ENCODE data around the gene MRPL52. TPM values are rescaled to one million over a fixed set of nuclear protein-coding genes. Genes with fewer than 3 reads are reported as not detected.

The MRPL52 gene
- total RNA-seq, 2 donors from 2014 or later = 54.5 to 195 TPM

DNA sequence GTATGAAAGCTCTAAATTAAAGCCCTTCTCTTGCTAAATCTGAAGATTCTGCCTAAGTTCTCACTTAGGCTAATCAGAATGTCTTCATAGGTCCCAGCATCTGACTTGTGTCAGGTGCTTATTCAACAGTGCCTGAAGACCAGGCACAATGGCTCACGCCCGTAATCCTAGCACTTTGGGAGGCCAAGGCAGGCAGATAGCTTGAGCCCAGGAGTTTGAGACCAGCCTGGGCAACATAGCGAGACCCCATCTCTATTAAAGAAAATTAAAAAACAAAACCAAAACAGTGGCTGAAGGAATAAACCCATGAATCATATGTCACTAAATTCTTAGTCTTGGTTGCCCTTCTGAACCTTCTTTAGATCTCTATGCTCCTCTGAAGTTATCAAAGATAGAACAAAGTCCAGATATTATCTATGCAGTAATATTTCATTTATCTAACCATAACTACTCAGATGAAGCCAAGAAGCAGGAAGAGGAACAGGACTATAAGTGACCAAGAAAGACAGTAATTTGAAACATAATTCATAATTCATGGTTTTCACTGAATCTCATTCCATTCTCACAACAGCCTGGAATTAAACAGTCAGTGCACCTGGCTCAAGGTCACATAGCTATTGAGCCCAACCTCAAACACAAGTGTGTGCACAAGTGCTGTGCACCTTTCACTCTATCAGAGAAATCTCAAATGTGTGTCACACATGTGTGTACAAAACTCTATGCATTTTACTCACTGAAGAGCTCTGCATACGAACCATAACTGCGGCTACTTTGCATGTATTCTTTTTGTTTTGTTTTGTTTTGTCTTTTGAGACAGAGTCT, 21.1 kb upstream of the MRPL52 start:
- no peak for TF ChIP-seq POLR2A (IDR thresholded peaks at IDR 0.05)
- TF ChIP-seq, protein P1, sequence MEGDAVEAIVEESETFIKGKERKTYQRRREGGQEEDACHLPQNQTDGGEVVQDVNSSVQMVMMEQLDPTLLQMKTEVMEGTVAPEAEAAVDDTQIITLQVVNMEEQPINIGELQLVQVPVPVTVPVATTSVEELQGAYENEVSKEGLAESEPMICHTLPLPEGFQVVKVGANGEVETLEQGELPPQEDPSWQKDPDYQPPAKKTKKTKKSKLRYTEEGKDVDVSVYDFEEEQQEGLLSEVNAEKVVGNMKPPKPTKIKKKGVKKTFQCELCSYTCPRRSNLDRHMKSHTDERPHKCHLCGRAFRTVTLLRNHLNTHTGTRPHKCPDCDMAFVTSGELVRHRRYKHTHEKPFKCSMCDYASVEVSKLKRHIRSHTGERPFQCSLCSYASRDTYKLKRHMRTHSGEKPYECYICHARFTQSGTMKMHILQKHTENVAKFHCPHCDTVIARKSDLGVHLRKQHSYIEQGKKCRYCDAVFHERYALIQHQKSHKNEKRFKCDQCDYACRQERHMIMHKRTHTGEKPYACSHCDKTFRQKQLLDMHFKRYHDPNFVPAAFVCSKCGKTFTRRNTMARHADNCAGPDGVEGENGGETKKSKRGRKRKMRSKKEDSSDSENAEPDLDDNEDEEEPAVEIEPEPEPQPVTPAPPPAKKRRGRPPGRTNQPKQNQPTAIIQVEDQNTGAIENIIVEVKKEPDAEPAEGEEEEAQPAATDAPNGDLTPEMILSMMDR (IDR thresholded peaks at IDR 0.05) = no peak
- no peak for TF ChIP-seq POLR2AphosphoS5 (IDR thresholded peaks at IDR 0.05)
- intact Hi-C loops (cut with DNase I) = no loop called here
- WGBS = 76% methylated on average over 5 of the region's 5 CpGs

DNA sequence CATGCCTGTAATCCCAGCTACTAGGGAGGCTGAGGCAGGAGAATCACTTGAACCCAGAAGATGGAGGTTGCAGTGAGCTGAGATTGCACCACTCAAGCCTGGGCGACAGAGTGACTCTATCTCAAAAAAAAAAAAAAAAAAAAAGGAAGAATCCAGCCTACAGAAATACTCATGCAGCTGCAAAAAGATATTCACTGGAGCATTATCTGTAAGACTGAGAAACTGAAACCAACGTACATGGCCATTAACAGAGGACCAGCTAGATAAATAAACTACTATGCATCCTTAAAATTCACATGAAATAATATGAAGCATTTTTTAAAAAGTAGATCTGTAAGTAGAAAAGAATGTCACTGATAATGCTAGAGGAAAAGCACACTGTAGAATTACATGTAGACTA, 18.0 kb upstream of the MRPL52 start:
- DNase-seq (ENCODE audit: low spot score) = no peak
- WGBS = 39% methylated on average over 2 of the region's 2 CpGs
- no peak overlapping the region for H3K27ac ChIP-seq
- no peak overlapping the region for H3K4me3 ChIP-seq
- H3K4me1 ChIP-seq (replicated peaks) = no peaks in the 10 kb centered on the region
- H3K9me3 ChIP-seq = no peaks in the 10 kb centered on the region
- intact Hi-C loops (cut with DNase I) = no loop called here
- no peaks in the 10 kb centered on the region for H3K27me3 ChIP-seq (replicated peaks; ENCODE audit: insufficient read depth)
- H3K36me3 ChIP-seq = no peaks in the 10 kb centered on the region
- TF ChIP-seq, protein P1 (IDR thresholded peaks at IDR 0.05) = no peak
- TF ChIP-seq POLR2A (IDR thresholded peaks at IDR 0.05) (no peak), POLR2AphosphoS5 (IDR thresholded peaks at IDR 0.05) (no peak)

More for the DNA sequence above, 21.1 kb upstream of the MRPL52 start:
- Histone ChIP-seq H3K4me3 (no peak overlapping the region), H3K4me1 (replicated peaks) (no peaks in the 10 kb centered on the region), H3K27me3 (replicated peaks; ENCODE audit: insufficient read depth) (no peaks in the 10 kb centered on the region), H3K9me3 (no peaks in the 10 kb centered on the region), H3K27ac (no peak overlapping the region), H3K36me3 (no peaks in the 10 kb centered on the region)
- DNase-seq (ENCODE audit: low spot score) = no peak

DNA sequence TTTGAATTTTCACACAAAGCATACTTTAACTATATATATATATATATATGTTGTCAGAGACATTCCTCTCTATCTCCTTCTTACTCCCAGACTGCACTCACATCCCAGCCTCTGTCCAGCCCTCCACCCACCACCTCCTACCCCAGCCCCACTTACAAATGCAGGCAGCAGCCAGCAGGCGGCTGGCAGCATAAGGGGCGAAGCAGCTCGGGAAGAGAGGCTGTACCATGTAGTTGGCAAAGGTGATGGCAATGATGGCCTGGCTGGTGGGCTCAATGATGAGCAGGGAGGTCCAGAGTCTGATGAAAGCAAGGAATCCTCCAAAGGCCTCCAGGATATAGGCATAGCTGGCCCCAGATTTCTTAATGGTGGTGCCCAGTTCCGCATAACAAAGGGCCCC, 16.9 kb upstream of the MRPL52 start:
- WGBS = 83% methylated on average over 4 of the region's 4 CpGs
- TF ChIP-seq POLR2A (IDR thresholded peaks at IDR 0.05) = no peak
- TF ChIP-seq POLR2AphosphoS5 (IDR thresholded peaks at IDR 0.05) = no peak
- TF ChIP-seq, protein P1 (IDR thresholded peaks at IDR 0.05) = no peak
- H3K27ac ChIP-seq = no peak overlapping the region
- DNase-seq (ENCODE audit: low spot score) = no peak
- intact Hi-C loops (cut with DNase I) = no loop called here
- H3K9me3 ChIP-seq = no peaks in the 10 kb centered on the region
- no peaks in the 10 kb centered on the region for H3K36me3 ChIP-seq
- H3K4me1 ChIP-seq (replicated peaks) = no peaks in the 10 kb centered on the region
- H3K27me3 ChIP-seq (replicated peaks; ENCODE audit: insufficient read depth) = no peaks in the 10 kb centered on the region
- H3K4me3 ChIP-seq = no peak overlapping the region

- 81% methylated on average over 9 of the region's 9 CpGs for WGBS
- no peak overlapping the region for H3K27ac ChIP-seq
- H3K4me1 ChIP-seq (replicated peaks) = no peaks in the 10 kb centered on the region
- no peak overlapping the region for H3K4me3 ChIP-seq
- intact Hi-C loops (cut with DNase I) = no loop called here
- TF ChIP-seq POLR2AphosphoS5 (IDR thresholded peaks at IDR 0.05) = no peak
- TF ChIP-seq, protein P1 (IDR thresholded peaks at IDR 0.05) = no peak
- TF ChIP-seq POLR2A (IDR thresholded peaks at IDR 0.05) = no peak
- no peaks in the 10 kb centered on the region for H3K9me3 ChIP-seq
- DNase-seq (ENCODE audit: low spot score) = no peak
- H3K36me3 ChIP-seq = no peaks in the 10 kb centered on the region
- no peaks in the 10 kb centered on the region for H3K27me3 ChIP-seq (replicated peaks; ENCODE audit: insufficient read depth)
Observed at GRCh38 chr14:22813145-22813544, 16.5 kb upstream of the MRPL52 start.

DNA sequence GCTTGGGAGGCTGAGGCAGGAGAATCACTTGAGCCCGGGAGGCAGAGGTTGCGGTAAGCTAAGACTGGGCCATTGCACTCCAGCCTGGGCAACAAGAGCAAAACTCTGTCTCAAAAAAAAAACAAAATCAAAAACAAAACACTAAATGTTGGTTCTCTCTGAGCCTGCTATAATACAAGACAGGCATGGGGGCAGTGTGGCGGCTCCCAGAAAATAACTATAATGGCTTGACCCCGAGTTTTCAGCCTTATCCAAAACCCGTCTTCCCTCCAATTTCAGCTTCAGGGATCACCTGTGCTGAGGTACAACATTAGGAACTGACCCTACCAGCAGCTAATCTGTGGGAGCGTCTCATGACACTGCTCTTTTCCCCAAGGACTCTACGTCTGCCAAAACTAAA, 15.3 kb upstream of the MRPL52 start:
- H3K27ac ChIP-seq = no peak overlapping the region
- TF ChIP-seq POLR2A (IDR thresholded peaks at IDR 0.05) = no peak
- TF ChIP-seq, protein P1 (IDR thresholded peaks at IDR 0.05) = no peak
- TF ChIP-seq POLR2AphosphoS5 (IDR thresholded peaks at IDR 0.05) = no peak
- no peaks in the 10 kb centered on the region for H3K36me3 ChIP-seq
- H3K27me3 ChIP-seq (replicated peaks; ENCODE audit: insufficient read depth) = no peaks in the 10 kb centered on the region
- intact Hi-C loops (cut with DNase I) = no loop called here
- DNase-seq (ENCODE audit: low spot score) = no peak
- no peak overlapping the region for H3K4me3 ChIP-seq
- no peaks in the 10 kb centered on the region for H3K4me1 ChIP-seq (replicated peaks)
- WGBS = 86% methylated on average over 7 of the region's 7 CpGs
- H3K9me3 ChIP-seq = no peaks in the 10 kb centered on the region
